Immature natural killer cell (primary cell): Measurements from ENCODE around the gene KIF2C. TPM values are rescaled to one million over a fixed set of nuclear protein-coding genes. Genes with fewer than 3 reads are reported as not detected.
"Not testable (repeated sequence)": the region's sequence is repeated elsewhere in the genome, so short reads cannot be mapped to it uniquely, and the experiment has no call there.

Source experiments
- DNase-seq, 3 donors: peaks; one replicate each; pipeline ENCODE4 v3.0.0; 2022; ENCODE audit warnings: mixed read lengths in 1 of 3
- H3K27ac Mint-ChIP-seq, 6 donors: one replicate each; pipeline ENCODE4 v1.8.0; 2020; ENCODE audit warnings: mixed read lengths in 6 of 6, mild to moderate bottlenecking in 5 of 6, inconsistent platforms in 4 of 6, moderate library complexity in 3 of 6
- H3K27me3 Mint-ChIP-seq, 3 donors: one replicate each; pipeline ENCODE4 v1.8.0; 2020 to 2021; ENCODE audit warnings: low read depth in 3 of 3, mild to moderate bottlenecking in 3 of 3, mixed read lengths in 3 of 3, moderate library complexity in 3 of 3, inconsistent platforms in 1 of 3
- H3K36me3 Mint-ChIP-seq, 3 donors: one replicate each; pipeline ENCODE4 v1.8.0; 2020; ENCODE audit warnings: mixed read lengths in 3 of 3, inconsistent platforms in 2 of 3, mild to moderate bottlenecking in 2 of 3
- H3K4me1 Mint-ChIP-seq, 2 donors: one replicate each; pipeline ENCODE4 v1.8.0; 2020; ENCODE audit warnings: inconsistent platforms in 2 of 2, mild to moderate bottlenecking in 2 of 2, mixed read lengths in 2 of 2, moderate library complexity in 1 of 2
- H3K4me3 Mint-ChIP-seq, 5 donors: one replicate each; pipeline ENCODE4 v1.8.0; 2020; ENCODE audit warnings: mild to moderate bottlenecking in 5 of 5, mixed read lengths in 5 of 5, inconsistent platforms in 3 of 5, moderate library complexity in 3 of 5
- H3K9me3 Mint-ChIP-seq, 6 donors: one replicate each; pipeline ENCODE4 v1.8.0; 2020; ENCODE audit warnings: mild to moderate bottlenecking in 6 of 6, mixed read lengths in 6 of 6, inconsistent platforms in 4 of 6, moderate library complexity in 3 of 6
- polyA plus RNA-seq, 3 donors: library from polyadenylated mRNA; unstranded; fragments of 300-500 nt; fragmentation: Illumina TruSeq; gene quantifications; one replicate each; pipeline ENCODE4 v1.2.3, GENCODE V29; 2021

Gene KIF2C
- polyA plus RNA-seq, 3 donors from 2014 or later: 0.51 to 1.1 TPM; not detected in 1

DNA sequence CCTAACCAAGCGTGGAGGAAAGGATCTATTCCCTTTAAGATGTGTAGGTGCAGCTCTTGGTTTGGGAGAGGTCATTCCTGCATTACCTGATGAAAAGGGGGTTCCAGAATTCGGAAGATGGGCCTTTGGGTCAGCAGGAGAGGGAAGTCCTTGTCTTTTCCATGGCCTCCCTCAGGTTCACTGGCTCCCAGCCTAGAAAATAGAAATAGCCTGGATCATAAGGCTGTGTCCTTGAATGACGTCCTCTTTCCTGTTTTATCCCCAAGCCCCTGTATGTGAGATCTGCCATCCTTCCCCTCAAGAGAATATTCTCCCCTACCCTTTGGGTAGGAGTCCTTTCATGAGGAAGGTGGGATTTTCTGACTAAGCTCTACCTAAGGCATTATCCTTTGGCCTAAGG lies 21.2 kb downstream of the KIF2C start:
- H3K27me3 Mint-ChIP-seq: no peaks in the 10 kb centered on the region
- H3K4me1 Mint-ChIP-seq: peaks cover 8 to 12% of the 10 kb centered on the region in 2 donors
- no peaks in the 10 kb centered on the region for H3K9me3 Mint-ChIP-seq
- DNase-seq: no peak
- H3K4me3 Mint-ChIP-seq: no peak overlapping the region
- no peaks in the 10 kb centered on the region for H3K36me3 Mint-ChIP-seq
- peak overlapping the region in 1 of 6 donors; percentile 26 for H3K27ac Mint-ChIP-seq

DNA sequence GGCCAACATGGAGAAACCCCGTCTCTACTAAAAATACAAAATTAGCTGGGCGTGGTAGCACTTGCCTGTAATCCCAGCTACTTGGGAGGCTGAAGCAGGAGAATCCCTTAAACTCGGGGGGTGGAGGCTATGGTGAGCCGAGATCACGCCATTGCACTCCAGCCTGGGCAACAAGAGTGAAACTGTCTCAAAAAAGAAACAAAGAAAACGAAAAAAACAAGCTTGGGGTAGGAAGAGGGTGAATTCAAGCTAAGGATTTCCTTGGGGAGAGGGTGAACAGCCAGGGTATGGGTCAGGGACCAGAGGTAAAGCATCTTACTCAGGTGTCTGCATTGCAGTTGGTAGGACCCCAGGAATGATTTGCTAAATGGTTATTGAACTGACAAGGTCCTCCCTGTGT lies 26.8 kb downstream of the KIF2C start:
- peak overlapping the region in 1 of 6 donors; percentile 9 for H3K27ac Mint-ChIP-seq
- DNase-seq: not testable (repeated sequence)

DNA sequence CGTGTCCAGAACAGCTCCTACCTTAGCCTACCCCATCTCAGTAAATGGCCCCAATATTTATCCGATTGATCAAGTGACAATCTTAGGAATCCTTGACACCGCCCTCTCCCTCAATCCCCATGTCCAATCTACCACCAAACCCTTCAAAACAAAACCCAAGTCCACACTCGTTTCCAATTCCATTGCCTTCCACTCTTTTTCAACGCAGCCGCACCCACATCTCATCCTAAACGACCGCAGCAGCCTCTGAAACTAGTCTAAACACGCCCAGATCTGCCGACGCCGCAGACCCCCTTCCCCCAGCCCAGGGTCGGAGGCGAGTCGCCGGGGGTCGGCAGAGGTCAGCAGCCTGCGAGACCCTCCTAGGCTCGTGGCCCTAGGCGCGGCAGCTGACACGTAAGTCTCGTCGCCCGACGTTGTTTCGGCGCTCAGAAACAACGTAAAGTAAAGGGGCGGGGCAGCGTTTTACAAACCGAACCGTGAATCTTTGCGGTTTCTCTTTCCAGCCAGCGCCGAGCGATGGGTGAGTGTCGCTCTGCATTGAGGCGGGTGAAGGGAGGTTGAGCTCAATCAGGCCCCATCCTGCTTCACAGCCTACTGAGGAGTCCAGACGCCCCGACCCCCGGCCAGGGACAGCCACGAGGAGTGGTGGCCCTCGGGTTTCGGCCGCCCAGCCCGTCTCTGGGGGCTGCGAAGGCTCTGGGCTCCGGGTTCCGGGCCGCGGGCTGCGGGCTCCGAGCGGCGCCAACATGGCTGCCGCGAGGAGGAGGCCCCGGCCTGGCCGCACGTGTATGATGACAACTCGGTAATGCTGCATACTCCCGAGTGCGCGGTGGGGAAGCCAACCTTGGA lies 35.7 kb downstream of the KIF2C start, which contains the start of gene RPS8:
Gene RPS8 (plus strand): TSS at position 463 of the 852 bp plus-strand sequence. CDS start 57 bp downstream, at position 520.
- peak; percentile 88 to 89 (median 88) for DNase-seq
- H3K9me3 Mint-ChIP-seq: no peaks in the 10 kb centered on the region
- H3K4me3 Mint-ChIP-seq: peak within 1 kb of the TSS; percentile 87 to 96 (median 95)
- peak within 1 kb of the TSS; percentile 95 to 99 (median 98) for H3K27ac Mint-ChIP-seq
- H3K4me1 Mint-ChIP-seq: peaks cover 32 to 46% of the 10 kb centered on the region in 2 donors
- H3K36me3 Mint-ChIP-seq: peaks cover 4 to 24% (median 14%) of the 10 kb centered on the region in 3 donors
- H3K27me3 Mint-ChIP-seq: peaks cover 2 to 12% (median 9%) of the 10 kb centered on the region in 3 donors

More for the DNA sequence above, 26.8 kb downstream of the KIF2C start:
- not testable (repeated sequence) for H3K9me3 Mint-ChIP-seq, H3K36me3 Mint-ChIP-seq, H3K27me3 Mint-ChIP-seq, H3K4me3 Mint-ChIP-seq, H3K4me1 Mint-ChIP-seq

DNA sequence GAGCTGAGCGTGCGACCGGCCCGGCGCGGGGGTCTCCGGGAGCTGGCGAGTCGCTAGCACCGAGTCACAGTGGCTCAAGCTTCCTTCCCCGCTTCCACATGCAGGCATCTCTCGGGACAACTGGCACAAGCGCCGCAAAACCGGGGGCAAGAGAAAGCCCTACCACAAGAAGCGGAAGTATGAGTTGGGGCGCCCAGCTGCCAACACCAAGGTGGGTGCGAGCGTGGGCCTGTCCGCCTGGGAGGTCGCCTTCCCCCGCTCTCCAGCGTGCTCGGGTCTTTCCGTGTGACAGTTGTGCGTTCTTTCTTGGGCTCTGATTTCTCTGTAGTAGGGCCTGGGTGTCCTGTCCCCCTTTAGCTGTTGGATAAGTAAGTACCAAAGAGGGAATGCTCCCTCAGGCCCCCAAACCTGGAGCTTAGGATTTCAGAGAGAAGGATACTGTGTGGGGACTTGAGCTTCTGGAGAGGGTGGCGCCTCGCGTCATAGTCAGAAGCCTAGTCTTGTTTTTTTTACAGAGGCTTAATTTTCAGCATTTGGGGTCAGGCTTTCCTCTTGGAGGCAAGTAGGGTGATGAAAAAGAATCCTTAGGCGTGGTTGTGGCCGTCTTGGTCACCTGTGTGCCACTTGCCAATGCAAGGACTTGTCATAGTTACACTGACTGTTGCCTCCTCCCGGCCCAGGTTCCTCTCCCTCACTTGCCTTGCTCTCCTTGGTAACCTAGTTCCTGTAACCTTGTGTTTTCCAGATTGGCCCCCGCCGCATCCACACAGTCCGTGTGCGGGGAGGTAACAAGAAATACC lies 36.5 kb downstream of the KIF2C start:
- H3K4me3 Mint-ChIP-seq: peak overlapping the region; percentile 81 to 95 (median 93)
- DNase-seq: peak in 2 of 3 donors; percentile 66 to 70
- no peaks in the 10 kb centered on the region for H3K9me3 Mint-ChIP-seq
- peaks cover 2 to 12% (median 9%) of the 10 kb centered on the region in 3 donors for H3K27me3 Mint-ChIP-seq
- peaks cover 5 to 32% (median 19%) of the 10 kb centered on the region in 3 donors for H3K36me3 Mint-ChIP-seq
- H3K4me1 Mint-ChIP-seq: peaks cover 34 to 46% of the 10 kb centered on the region in 2 donors
- H3K27ac Mint-ChIP-seq: peak overlapping the region; percentile 95 to 98 (median 96)

DNA sequence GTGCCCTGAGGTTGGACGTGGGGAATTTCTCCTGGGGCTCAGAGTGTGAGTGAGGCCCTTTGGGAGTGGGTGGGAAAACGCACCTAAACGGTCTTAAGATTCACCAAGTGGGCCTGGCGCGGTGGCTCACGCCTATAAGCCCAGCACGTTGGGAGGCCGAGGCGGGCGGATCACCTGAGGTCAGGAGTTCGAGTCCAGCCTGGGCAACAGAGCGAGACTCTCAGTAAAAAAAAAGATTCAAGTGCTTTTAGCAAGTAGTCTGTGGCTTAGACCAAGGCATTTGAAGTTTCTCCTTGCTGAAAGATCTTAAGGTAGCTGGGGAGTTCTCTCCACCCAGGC lies 37.1 kb downstream of the KIF2C start:
- Mint-ChIP-seq H3K27ac (peak overlapping the region; percentile 95 to 98 (median 96)), H3K9me3 (no peaks in the 10 kb centered on the region), H3K4me1 (peaks cover 35 to 46% of the 10 kb centered on the region in 2 donors), H3K36me3 (peaks cover 7 to 38% (median 24%) of the 10 kb centered on the region in 3 donors), H3K4me3 (peak overlapping the region; percentile 81 to 95 (median 93)), H3K27me3 (peaks cover 2 to 12% (median 9%) of the 10 kb centered on the region in 3 donors)
- DNase-seq: no peak

DNA sequence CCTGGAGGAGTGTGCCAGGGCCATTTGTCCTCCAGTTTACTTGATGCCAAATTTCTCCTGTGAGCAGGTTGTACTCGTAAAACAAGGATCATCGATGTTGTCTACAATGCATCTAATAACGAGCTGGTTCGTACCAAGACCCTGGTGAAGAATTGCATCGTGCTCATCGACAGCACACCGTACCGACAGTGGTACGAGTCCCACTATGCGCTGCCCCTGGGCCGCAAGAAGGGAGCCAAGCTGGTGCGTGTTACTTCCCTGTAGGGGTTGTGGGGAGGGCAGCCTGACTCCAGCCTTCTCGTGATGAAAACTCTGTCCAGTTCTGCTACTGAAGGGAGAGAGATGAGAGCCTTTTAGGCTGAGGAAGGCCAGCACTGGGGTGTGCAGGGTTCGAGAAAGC lies 37.9 kb downstream of the KIF2C start:
- Mint-ChIP-seq H3K36me3 (peaks cover 7 to 38% (median 24%) of the 10 kb centered on the region in 3 donors), H3K27me3 (peaks cover 2 to 12% (median 9%) of the 10 kb centered on the region in 3 donors), H3K4me3 (peak overlapping the region; percentile 1 to 93 (median 65)), H3K4me1 (peaks cover 35 to 46% of the 10 kb centered on the region in 2 donors), H3K27ac (peak overlapping the region; percentile 81 to 98 (median 96)), H3K9me3 (no peaks in the 10 kb centered on the region)
- DNase-seq: no peak

DNA sequence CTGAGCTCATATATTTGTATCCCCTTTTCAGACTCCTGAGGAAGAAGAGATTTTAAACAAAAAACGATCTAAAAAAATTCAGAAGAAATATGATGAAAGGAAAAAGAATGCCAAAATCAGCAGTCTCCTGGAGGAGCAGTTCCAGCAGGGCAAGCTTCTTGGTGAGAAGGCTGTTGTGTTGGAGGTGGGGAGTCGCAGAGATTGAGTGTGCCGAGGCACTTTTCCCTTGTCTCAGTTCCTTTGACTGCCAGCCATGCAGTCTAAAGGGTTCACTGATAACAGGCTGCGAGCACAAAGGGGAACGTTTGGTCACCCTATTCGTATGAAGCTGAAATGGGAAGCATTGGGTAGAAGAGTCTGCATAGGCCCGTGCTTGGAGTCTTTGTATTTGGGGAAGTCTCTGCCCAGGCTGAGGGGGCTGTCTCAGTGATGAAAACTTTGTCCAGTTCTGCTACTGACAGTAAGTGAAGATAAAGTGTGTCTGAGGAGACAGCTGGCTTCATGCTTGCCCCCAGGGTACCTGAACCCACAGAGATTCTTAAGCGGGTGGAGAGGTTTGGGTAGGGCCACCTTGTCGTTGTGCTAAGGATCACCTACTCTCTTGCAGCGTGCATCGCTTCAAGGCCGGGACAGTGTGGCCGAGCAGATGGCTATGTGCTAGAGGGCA lies 38.5 kb downstream of the KIF2C start:
- Mint-ChIP-seq H3K36me3 (peaks cover 7 to 38% (median 24%) of the 10 kb centered on the region in 3 donors), H3K27ac (peak overlapping the region; percentile 63 to 96 (median 95)), H3K27me3 (peaks cover 2 to 12% (median 9%) of the 10 kb centered on the region in 3 donors)

DNA sequence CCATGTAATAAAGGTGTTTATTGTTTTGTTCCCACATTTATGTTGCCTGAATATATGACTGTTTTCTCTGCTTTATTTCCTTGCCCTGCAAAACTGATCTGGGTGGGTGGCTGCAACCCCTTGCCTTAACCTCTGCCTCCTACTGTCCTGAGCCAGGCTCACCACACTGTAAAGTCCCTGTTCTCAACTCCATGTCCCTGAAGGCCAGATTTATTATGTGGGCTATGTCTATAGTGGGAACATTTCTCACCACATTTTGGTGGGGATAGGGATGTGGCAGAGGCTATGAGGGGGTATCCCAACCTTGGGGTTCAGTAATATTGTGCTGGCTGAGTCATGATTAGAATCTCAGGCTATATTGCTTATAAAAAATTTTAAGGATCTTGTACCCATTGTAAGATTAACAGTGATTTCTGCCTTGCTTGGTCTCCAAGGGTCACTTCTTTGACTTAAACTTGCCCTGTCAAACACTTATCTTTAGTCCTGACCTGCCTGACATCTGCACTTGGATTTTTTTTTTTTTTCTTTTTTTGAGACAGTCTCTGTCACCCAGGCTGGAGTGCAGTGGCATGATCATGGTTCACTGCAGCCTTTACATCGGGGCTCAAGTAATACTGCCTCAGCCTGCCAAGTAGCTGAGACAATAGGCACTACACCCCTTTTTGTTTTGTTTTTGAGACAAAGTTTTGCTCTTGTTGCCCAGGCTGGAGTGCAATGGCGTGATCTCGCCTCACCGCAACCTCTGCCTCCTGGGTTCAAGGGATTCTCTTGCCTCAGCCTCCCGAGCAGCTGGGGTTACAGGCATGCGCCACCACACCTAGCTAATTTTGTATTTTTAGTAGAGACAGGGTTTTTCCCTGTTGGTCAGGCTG lies 39.3 kb downstream of the KIF2C start:
- H3K4me1 Mint-ChIP-seq: peaks cover 39 to 52% of the 10 kb centered on the region in 2 donors
- H3K36me3 Mint-ChIP-seq: peaks cover 7 to 38% (median 24%) of the 10 kb centered on the region in 3 donors
- peaks cover 2 to 12% (median 9%) of the 10 kb centered on the region in 3 donors for H3K27me3 Mint-ChIP-seq
- no peak overlapping the region for H3K4me3 Mint-ChIP-seq
- H3K9me3 Mint-ChIP-seq: no peaks in the 10 kb centered on the region
- peak overlapping the region in 5 of 6 donors; percentile 61 to 76 (median 72) for H3K27ac Mint-ChIP-seq
- DNase-seq: no peak

More for the DNA sequence above, 38.5 kb downstream of the KIF2C start:
- peak overlapping the region in 2 of 5 donors; percentile 55 to 93 for H3K4me3 Mint-ChIP-seq
- H3K4me1 Mint-ChIP-seq: peaks cover 33 to 47% of the 10 kb centered on the region in 2 donors
- DNase-seq: no peak
- no peaks in the 10 kb centered on the region for H3K9me3 Mint-ChIP-seq

DNA sequence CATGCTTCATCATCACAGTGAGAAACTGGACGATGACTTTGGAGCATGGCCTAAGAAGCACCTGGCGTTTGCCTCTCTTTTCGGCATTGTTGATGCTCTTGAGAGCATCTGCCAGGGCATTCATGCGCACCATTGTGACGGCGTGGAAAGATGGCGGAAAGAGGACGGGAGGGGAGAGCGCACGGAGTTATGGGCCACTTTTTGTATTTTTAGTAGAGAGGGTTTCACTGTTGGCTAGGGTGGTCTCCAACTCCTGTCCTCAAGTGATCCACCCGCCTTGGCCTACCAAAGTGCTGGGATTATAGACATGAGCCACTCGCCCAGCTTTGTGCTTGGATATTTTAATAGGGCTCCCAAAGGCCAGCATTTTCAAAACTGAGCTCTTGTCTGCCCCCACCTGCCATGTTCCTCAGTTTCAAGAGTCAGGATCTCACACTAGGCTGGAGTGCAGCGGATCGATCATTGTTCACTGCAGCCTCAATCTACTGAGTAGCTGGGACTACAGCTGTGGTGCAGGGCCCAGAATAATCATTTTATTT lies 41.0 kb downstream of the KIF2C start:
- H3K27me3 Mint-ChIP-seq: peaks cover 2 to 8% (median 6%) of the 10 kb centered on the region in 3 donors
- H3K36me3 Mint-ChIP-seq: peaks cover 7 to 38% (median 24%) of the 10 kb centered on the region in 3 donors
- no peak for DNase-seq
- no peak overlapping the region for H3K4me3 Mint-ChIP-seq
- H3K9me3 Mint-ChIP-seq: no peaks in the 10 kb centered on the region
- H3K27ac Mint-ChIP-seq: peak overlapping the region in 1 of 6 donors; percentile 52
- H3K4me1 Mint-ChIP-seq: peaks cover 45 to 54% of the 10 kb centered on the region in 2 donors

DNA sequence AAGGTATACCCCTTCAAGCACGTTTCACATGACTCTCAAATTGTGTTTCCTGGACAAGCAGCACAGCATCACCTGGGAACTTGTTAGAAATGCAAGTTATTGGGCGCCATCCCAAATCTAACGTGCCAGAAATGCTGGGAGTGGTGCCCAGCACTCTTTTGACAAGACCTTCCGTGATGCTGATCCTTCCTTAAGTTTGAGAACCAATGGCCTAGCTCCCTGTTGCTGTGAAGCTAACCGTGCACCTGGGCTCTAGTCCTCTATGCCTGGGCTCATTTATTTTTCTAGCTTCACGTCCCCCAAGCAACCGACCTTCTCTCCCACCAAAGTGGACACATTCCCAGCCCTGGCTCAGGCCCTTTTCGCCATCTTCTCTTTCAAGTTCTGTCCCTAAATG lies 44.1 kb downstream of the KIF2C start:
- Mint-ChIP-seq H3K4me1 (peaks cover 36% of the 10 kb centered on the region in 2 donors), H3K4me3 (peak overlapping the region; percentile 76 to 86 (median 78)), H3K9me3 (no peaks in the 10 kb centered on the region), H3K27me3 (peaks cover 0 to 2% (median 0%) of the 10 kb centered on the region in 3 donors), H3K36me3 (peaks cover 5 to 24% (median 14%) of the 10 kb centered on the region in 3 donors), H3K27ac (peak overlapping the region; percentile 79 to 96 (median 84))
- DNase-seq: no peak

DNA sequence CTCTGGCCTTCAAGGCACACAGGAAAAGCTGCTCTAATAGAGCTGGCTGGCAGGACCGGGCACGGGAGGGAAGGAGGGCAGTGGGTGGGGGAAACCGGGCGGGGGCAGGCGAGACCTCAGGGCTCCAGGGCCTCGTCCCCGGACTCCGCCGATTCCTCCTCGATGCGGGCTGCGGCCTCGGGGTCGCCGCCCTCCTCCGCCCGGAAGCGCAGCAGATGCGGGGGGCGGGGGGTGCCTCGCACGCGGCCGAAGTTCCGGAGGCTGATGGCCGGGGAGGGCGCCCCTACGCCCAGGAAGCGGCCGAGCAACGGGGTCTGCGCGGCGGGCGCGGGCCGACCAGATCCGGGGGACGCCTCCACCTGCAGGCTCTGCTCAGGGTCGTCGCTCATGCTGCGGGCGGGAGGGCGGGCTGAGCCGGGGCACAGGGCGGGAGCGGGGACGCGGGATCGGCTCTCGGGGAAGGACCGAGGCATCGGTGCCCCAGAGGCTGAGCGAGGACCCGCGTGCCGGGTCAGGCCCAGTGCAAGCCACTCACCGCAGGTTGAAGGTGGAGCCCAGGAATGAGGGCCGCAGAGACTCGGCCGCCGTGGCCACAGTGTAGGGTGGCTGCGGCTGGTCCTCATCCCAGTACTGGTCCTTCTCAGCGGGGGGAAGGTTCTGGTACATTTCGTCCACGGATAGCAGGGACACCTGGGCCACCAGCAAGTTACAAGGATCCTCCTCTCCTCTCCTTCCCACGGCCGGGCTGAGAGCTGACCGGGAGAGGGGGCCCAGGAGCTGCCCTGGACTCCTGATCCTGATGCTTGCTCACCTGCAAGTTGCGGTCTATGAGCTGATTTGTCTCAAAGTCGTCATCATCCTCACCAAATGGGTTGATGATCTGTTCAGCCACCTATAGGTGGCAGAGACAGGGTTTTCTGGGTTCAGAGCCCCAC lies 44.7 kb downstream of the KIF2C start:
- H3K27me3 Mint-ChIP-seq: peaks cover 0 to 2% (median 0%) of the 10 kb centered on the region in 3 donors

More for the DNA sequence above, 44.7 kb downstream of the KIF2C start:
- Mint-ChIP-seq H3K27ac (peak overlapping the region; percentile 79 to 97 (median 93)), H3K9me3 (no peaks in the 10 kb centered on the region), H3K36me3 (peaks cover 3 to 19% (median 14%) of the 10 kb centered on the region in 3 donors), H3K4me3 (peak overlapping the region; percentile 76 to 86 (median 78)), H3K4me1 (peaks cover 32 to 34% of the 10 kb centered on the region in 2 donors)
- DNase-seq: peak; percentile 60 to 64 (median 60)
